ENCODE data around the gene FBXL22.

- no peak for TF ChIP-seq CTCF (IDR thresholded peaks at IDR 0.05)
- no peak for TF ChIP-seq EP300 (IDR thresholded peaks at IDR 0.05)
- TF ChIP-seq POLR2AphosphoS5 (IDR thresholded peaks at IDR 0.05), result no peak
Measured at GRCh38 chr15:63582179-63582578, 15.0 kb upstream of the FBXL22 start.

Measured in esophagus muscularis mucosa (tissue), 4 donors.